CD14-positive monocyte (primary cell): Measurements from ENCODE around the gene BRMS1. TPM values are rescaled to one million over a fixed set of nuclear protein-coding genes. Genes with fewer than 3 reads are reported as not detected.

Source experiments
- DNase-seq, 3 donors: peaks; one replicate each; pipeline ENCODE4 v3.0.0-alpha.2; 2011 to 2022
- H2AFZ ChIP-seq: 2 replicates; pipeline ENCODE4 v1.6.0; 2012; ENCODE audit warnings: mild to moderate bottlenecking, low read depth, low read length, inconsistent platforms; ENCODE audit not compliant: insufficient read depth, poor library complexity, severe bottlenecking
- H3K27ac ChIP-seq, 2 donors: 1 replicate in 1 of 2; 2 replicates in 1 of 2; pipeline ENCODE4 v1.5.1; 2012 to 2013; ENCODE audit warnings: low read length in 2 of 2, control low read depth in 1 of 2, inconsistent platforms in 1 of 2, low read depth in 1 of 2, mild to moderate bottlenecking in 1 of 2
- H3K27me3 ChIP-seq, 2 donors: one replicate each; pipeline versions ENCODE4 v1.6.0 to v1.6.1; 2011 to 2013; ENCODE audit warnings: low read length in 2 of 2; ENCODE audit not compliant: control insufficient read depth in 2 of 2, insufficient read depth in 2 of 2
- H3K36me3 ChIP-seq, 2 donors: replicated peaks in 1 of 2; 1 replicate in 1 of 2; 2 replicates in 1 of 2; pipeline versions ENCODE4 v1.5.1 to v1.6.1; 2012 to 2013; ENCODE audit warnings: low read length in 2 of 2, control low read depth in 1 of 2, inconsistent platforms in 1 of 2, mild to moderate bottlenecking in 1 of 2; ENCODE audit not compliant: insufficient read depth in 2 of 2, control insufficient read depth in 1 of 2
- H3K4me1 ChIP-seq, 2 donors: 1 replicate in 1 of 2; 2 replicates in 1 of 2; pipeline versions ENCODE4 v1.5.1 to v1.6.1; 2012 to 2013; ENCODE audit warnings: low read length in 2 of 2, control low read depth in 1 of 2, inconsistent platforms in 1 of 2, mild to moderate bottlenecking in 1 of 2, moderate library complexity in 1 of 2; ENCODE audit not compliant: insufficient read depth in 2 of 2, control insufficient read depth in 1 of 2
- H3K4me2 ChIP-seq: replicated peaks from 2 replicates; pipeline ENCODE3; 2012; ENCODE audit warnings: low read length, moderate library complexity, mild to moderate bottlenecking; ENCODE audit not compliant: poor library complexity, severe bottlenecking; ENCODE audit errors: extremely low read depth
- H3K4me3 ChIP-seq, 3 experiments: fragments of 200-600 bp in 1 of 3; sonication (generic) in 1 of 3; replicated peaks in 1 of 3; 1 replicate in 2 of 3; 2 replicates in 1 of 3; pipeline ENCODE4 v1.5.1; 2011 to 2013; ENCODE audit warnings: low read length in 3 of 3, mild to moderate bottlenecking in 3 of 3, control low read depth in 2 of 3, low read depth in 2 of 3, inconsistent platforms in 1 of 3, moderate library complexity in 1 of 3
- H3K79me2 ChIP-seq: 2 replicates; pipeline ENCODE4 v1.6.0; 2012; ENCODE audit warnings: mild to moderate bottlenecking, control low read depth, inconsistent platforms, low read length, moderate library complexity; ENCODE audit not compliant: insufficient read depth
- H3K9ac ChIP-seq: 2 replicates; pipeline ENCODE4 v1.6.0; 2017; ENCODE audit warnings: low read length, mild to moderate bottlenecking; ENCODE audit not compliant: insufficient read depth, poor library complexity, severe bottlenecking
- H3K9me3 ChIP-seq, 2 donors: replicated peaks in 1 of 2; 1 replicate in 1 of 2; 2 replicates in 1 of 2; pipeline versions ENCODE4 v1.5.1 to v1.6.1; 2012 to 2013; ENCODE audit warnings: low read length in 2 of 2, control low read depth in 1 of 2; ENCODE audit not compliant: control insufficient read depth in 1 of 2, insufficient read depth in 1 of 2
- H4K20me1 ChIP-seq: 2 replicates; pipeline ENCODE4 v1.6.0; 2012; ENCODE audit warnings: mild to moderate bottlenecking, low read length, control low read depth, moderate library complexity; ENCODE audit not compliant: insufficient read depth
- H3K27ac Mint-ChIP-seq, 7 donors: one replicate each; pipeline ENCODE4 v1.8.0; 2020; ENCODE audit warnings: mild to moderate bottlenecking in 7 of 7, mixed read lengths in 7 of 7, moderate library complexity in 6 of 7, inconsistent platforms in 2 of 7
- H3K27me3 Mint-ChIP-seq, 3 donors: one replicate each; pipeline ENCODE4 v1.8.0; 2021 to 2022; ENCODE audit warnings: low read depth in 3 of 3, mild to moderate bottlenecking in 3 of 3, mixed read lengths in 3 of 3, moderate library complexity in 3 of 3, inconsistent platforms in 1 of 3
- H3K36me3 Mint-ChIP-seq, 2 donors: one replicate each; pipeline ENCODE4 v1.8.0; 2020; ENCODE audit warnings: mixed read lengths in 2 of 2, inconsistent platforms in 1 of 2, mild to moderate bottlenecking in 1 of 2
- H3K4me1 Mint-ChIP-seq: one replicate; pipeline ENCODE4 v1.8.0; 2020; ENCODE audit warnings: mild to moderate bottlenecking, mixed read lengths
- H3K4me3 Mint-ChIP-seq, 2 donors: one replicate each; pipeline ENCODE4 v1.8.0; 2020; ENCODE audit warnings: mild to moderate bottlenecking in 2 of 2, mixed read lengths in 2 of 2, moderate library complexity in 1 of 2
- H3K9me3 Mint-ChIP-seq, 7 donors: one replicate each; pipeline ENCODE4 v1.8.0; 2020 to 2022; ENCODE audit warnings: mixed read lengths in 7 of 7, mild to moderate bottlenecking in 6 of 7, moderate library complexity in 6 of 7, inconsistent platforms in 2 of 7
- WGBS: methylation state at CpG from one replicate; pipeline ENCODE4 v1.1.5; 2013; ENCODE audit warnings: missing lambda C conversion rate; ENCODE audit not compliant: insufficient coverage; 5-methylcytosine and 5-hydroxymethylcytosine counted together
- intact Hi-C, 2 donors: fragments of 100-400 bp; cut with micrococcal nuclease; formaldehyde crosslinking; loops; one replicate each; pipeline versions ENCODE4 v1.15.0 to v1.15.1; 2023
- polyA plus RNA-seq, 3 donors: library from polyadenylated mRNA; depleted of rRNA in 1 of 3; unstranded in 2 of 3; stranded (reverse) in 1 of 3; fragments of 300-500 nt in 2 of 3; fragments of >200 nt in 1 of 3; fragmentation: Illumina TruSeq in 2 of 3; gene quantifications; 1 replicate in 2 of 3; 2 replicates in 1 of 3; pipeline ENCODE4 v1.2.3, GENCODE V29; 2012 to 2021
- TF ChIP-seq, protein P1 (sequence below): fragments of 200-600 bp; IDR thresholded peaks from one replicate; pipeline ENCODE4 v1.8.0; 2022; ENCODE audit warnings: antibody characterized with exemption, mild to moderate bottlenecking

BRMS1 gene
- polyA plus RNA-seq, 3 donors, result 49.0 to 65.2 (median 62.0) TPM

DNA sequence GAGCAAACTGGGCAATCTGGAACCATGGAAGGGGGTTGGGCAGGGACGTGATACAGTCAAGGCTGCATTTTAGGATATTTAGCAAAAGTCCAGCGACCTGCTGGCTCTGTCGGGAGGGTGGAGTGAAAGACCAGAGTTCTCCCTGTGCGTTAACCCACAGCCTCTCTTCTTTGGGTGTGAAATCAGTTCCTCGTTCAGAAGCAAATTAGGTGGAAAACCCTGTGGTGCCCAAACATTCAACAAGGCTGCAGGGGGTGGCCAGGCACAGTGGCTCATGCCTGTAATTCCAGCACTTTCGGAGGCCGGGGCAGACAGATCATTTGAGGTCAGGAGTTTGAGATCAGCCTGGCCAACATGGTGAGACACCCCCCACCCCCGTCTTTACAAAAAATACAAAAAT is 47.3 kb downstream of the BRMS1 start:
- Histone ChIP-seq H3K36me3 (no peaks in the 10 kb centered on the region), H3K4me1 (no peaks in the 10 kb centered on the region), H3K9me3 (peaks cover 0 to 4% of the 10 kb centered on the region in 2 donors), H3K4me3 (no peak overlapping the region), H4K20me1 (no peaks in the 10 kb centered on the region), H3K4me2 (no peak overlapping the region), H3K27ac (no peak overlapping the region), H3K27me3 (peaks cover 0 to 21% of the 10 kb centered on the region in 2 donors), H3K79me2 (no peaks in the 10 kb centered on the region), H3K9ac (no peak overlapping the region), H2AFZ (no peak overlapping the region)
- 67% methylated on average over 5 of the region's 8 CpGs for WGBS
- peaks cover 0 to 3% of the 10 kb centered on the region in 2 donors for H3K36me3 Mint-ChIP-seq
- H3K27ac Mint-ChIP-seq, result no peak overlapping the region
- H3K4me1 Mint-ChIP-seq, result peaks cover 3% of the 10 kb centered on the region
- H3K4me3 Mint-ChIP-seq, result no peak overlapping the region
- DNase-seq, result no peak
- TF ChIP-seq, protein P1, sequence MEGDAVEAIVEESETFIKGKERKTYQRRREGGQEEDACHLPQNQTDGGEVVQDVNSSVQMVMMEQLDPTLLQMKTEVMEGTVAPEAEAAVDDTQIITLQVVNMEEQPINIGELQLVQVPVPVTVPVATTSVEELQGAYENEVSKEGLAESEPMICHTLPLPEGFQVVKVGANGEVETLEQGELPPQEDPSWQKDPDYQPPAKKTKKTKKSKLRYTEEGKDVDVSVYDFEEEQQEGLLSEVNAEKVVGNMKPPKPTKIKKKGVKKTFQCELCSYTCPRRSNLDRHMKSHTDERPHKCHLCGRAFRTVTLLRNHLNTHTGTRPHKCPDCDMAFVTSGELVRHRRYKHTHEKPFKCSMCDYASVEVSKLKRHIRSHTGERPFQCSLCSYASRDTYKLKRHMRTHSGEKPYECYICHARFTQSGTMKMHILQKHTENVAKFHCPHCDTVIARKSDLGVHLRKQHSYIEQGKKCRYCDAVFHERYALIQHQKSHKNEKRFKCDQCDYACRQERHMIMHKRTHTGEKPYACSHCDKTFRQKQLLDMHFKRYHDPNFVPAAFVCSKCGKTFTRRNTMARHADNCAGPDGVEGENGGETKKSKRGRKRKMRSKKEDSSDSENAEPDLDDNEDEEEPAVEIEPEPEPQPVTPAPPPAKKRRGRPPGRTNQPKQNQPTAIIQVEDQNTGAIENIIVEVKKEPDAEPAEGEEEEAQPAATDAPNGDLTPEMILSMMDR, result no peak
- intact Hi-C loops, result no loop called here
- peaks cover 0 to 4% (median under 1%) of the 10 kb centered on the region in 7 donors for H3K9me3 Mint-ChIP-seq
- peaks cover 20 to 30% (median 20%) of the 10 kb centered on the region in 3 donors for H3K27me3 Mint-ChIP-seq

DNA sequence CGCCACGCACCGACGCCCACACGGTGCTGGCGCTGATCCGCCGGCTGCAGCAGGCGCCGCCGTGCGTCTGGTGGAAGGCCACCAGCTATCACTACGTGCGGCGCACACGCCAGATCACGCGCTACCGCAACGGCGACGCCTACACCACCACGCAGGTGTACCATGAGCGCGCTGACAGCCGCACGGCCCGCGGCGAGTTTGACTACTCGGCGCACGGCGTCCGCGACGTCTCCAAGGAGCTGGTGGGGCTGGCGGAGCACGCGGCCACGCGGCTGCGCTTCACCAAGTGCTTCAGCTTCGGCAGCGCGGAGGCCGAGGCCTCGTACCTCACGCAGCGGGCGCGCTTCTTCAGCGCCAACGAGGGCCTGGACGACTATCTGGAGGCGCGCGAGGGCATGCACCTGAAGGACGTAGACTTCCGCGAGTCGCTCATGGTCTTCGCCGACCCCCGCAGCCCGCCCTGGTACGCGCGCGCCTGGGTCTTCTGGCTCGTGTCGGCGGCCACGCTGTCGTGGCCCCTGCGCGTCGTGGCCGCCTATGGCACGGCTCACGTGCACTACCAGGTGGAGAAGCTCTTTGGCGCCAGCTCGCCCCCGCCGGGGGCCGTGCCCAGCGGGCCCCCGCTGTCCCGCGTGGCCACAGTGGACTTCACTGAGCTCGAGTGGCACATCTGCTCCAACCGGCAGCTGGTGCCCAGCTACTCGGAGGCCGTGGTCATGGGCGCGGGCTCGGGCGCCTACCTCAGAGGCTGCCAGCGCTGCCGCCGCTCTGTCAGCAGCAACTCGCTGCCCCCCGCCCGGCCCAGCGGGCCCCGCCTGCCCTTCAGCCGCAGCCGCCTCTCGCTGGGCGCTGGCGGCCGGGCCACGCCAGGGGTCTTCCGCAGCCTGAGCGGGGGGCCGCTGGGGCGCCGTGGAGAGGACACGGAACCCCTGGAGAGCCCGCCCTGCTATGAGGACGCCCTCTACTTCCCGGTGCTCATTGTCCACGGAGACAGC is 50.0 kb downstream of the BRMS1 start:
- Histone ChIP-seq H3K4me1 (peaks cover 10 to 14% of the 10 kb centered on the region in 2 donors), H3K36me3 (no peaks in the 10 kb centered on the region), H2AFZ (no peak overlapping the region), H3K9ac (no peak overlapping the region), H3K27ac (no peak overlapping the region), H3K79me2 (no peaks in the 10 kb centered on the region), H3K9me3 (peaks cover 0 to 11% of the 10 kb centered on the region in 2 donors), H4K20me1 (no peaks in the 10 kb centered on the region), H3K4me3 (no peak overlapping the region), H3K4me2 (no peak overlapping the region), H3K27me3 (peaks cover 22 to 44% of the 10 kb centered on the region in 2 donors)
- no peak overlapping the region for H3K4me3 Mint-ChIP-seq
- peaks cover 0 to 7% (median 4%) of the 10 kb centered on the region in 7 donors for H3K9me3 Mint-ChIP-seq
- peaks cover 9% of the 10 kb centered on the region for H3K4me1 Mint-ChIP-seq
- TF ChIP-seq, protein P1, result no peak
- H3K27ac Mint-ChIP-seq, result no peak overlapping the region
- intact Hi-C loops, result no loop called here
- peaks cover 3 to 7% of the 10 kb centered on the region in 2 donors for H3K36me3 Mint-ChIP-seq
- no peak for DNase-seq
- peaks cover 37 to 56% (median 38%) of the 10 kb centered on the region in 3 donors for H3K27me3 Mint-ChIP-seq
- WGBS, result 77% methylated on average over 107 of the region's 123 CpGs
